ENCODE measurements around the gene SFXN3.

- TF ChIP-seq GATA3 (IDR thresholded peaks at IDR 0.05; ENCODE audit: low read depth, low read length): no peak
- no peak for TF ChIP-seq GATA2 (IDR thresholded peaks at IDR 0.05; ENCODE audit: low read depth, low read length)
Observed at GRCh38 chr10:101031128-101031795, at the start of gene SFXN3, which contains the start of gene PDZD7.

Measured in SH-SY5Y (cell line).